Amygdala (tissue), 56 donors: ENCODE results near the gene CLCNKB.

ENCODE experiments used
- DNase-seq, 56 donors: peaks; one replicate each; lab custom pipeline; 2025; lab: John Stamatoyannopoulos, UW

The CLCNKB gene

GRCh38 chr1:16072095-16072494 is 28.5 kb downstream of the CLCNKB start:
- DNase-seq, result no peak

GRCh38 chr1:16072616-16073484 is 29.3 kb downstream of the CLCNKB start:
- DNase-seq, result peak in 3 of 56 donors; percentile 18 to 45 (median 23)

DNA sequence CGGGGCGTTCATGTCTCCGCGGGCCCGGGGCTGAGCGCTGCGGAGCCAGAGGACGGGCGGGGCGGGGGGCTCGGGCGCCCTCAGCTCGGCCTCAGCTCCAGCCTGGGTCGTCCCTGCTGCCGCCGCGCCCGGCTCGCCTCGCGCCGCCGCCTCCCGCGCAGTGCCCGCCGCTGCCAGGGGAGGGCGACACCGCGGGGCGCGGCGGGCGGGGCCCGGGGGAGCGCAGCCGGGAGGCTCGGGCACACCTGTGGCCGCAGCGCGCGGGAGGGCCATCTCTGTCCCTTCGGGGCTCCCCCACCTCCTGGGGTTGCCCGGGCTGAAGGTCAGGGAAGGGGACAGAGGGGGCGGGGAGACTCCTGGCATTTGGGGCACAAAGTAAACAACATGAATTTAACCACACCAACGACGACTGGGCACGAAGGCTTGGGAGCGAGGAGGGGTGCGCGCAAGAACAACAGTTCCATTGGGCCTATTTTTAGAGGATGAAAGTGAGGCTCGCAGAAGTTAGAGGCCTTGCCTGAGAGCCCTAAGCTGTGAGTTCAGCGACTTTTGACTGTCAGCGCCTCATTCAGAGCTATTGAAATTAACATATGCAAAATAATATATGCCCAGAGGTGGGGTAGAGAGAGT is 30.0 kb downstream of the CLCNKB start, which contains the start of gene FAM131C:
FAM131C (minus strand) TSS at position 162 of the 630 bp plus-strand sequence. CDS start 209 bp downstream, outside the sequence.
- peak in 7 of 56 donors; percentile 11 to 40 (median 25) for DNase-seq

- DNase-seq, result no peak
Observed at GRCh38 chr1:16074217-16074616, 30.6 kb downstream of the CLCNKB start.

GRCh38 chr1:16075337-16076030 is 31.9 kb downstream of the CLCNKB start:
- DNase-seq, result peak in 26 of 56 donors; percentile 10 to 73 (median 37)

DNA sequence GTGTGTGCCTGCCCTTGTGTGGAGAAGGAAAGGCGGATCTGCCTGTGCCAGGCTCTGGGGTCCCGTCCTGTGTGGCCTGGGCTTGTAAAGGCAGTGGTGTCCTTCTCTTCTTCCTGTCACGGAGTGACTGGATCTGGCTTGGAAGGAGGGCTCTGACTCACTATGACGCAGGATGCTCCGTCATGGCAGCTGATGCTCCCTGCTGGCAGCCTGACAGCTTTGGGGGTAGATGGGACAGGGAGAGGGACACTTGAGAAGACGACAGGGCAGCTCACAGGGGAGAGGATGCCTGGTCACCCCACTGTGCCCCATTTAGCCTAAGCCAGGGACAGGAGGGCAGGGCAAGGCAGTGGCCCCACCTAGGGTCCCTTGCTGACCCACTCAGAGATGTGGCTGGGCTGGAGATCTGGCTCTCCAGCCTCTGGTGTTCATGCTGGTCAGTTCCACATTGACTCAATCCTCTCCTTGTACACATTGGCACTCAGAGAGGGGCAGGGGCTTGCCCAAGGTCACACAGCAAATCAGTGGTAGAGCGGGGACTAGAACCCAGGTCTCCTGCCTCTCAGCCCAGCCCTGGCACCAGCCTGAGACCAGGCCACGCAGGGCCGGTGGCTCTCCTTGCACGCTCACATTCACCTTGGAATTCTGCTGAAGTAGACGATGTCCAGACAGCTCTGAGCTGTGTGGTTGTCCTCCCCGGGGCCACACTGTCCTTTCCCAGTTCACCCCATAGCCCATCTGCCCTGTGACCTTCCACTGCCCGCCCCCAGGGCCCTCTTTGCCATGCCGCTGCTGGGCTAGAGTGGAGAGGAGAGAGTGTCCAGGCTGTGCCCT is 32.7 kb downstream of the CLCNKB start:
- DNase-seq, result no peak

DNA sequence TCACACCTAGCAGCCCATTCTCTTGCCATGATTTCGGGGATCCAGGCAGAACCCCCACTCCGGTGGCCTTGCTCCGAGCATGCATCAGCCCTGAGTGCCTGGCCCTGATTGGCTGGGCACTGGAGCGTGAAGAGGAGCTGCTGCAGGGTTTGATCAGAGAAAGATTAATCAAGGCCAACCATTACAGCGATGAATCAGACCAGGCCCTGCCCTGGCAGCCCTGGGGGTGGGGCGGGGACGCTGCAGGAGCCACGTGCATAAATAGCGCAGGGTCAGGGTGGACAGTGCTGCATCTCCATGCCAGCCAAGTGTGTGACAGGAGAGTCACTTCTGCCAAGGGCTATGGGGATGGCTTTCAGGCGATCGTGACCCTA is 33.3 kb downstream of the CLCNKB start:
- no peak for DNase-seq

GRCh38 chr1:16077406-16078245 is 34.0 kb downstream of the CLCNKB start:
- no peak for DNase-seq

GRCh38 chr1:16078925-16079656 is 35.5 kb downstream of the CLCNKB start:
- DNase-seq, result peak in 46 of 56 donors; percentile 17 to 83 (median 52)

- DNase-seq, result no peak
Observed at GRCh38 chr1:16080422-16081150, 37.0 kb downstream of the CLCNKB start.

DNA sequence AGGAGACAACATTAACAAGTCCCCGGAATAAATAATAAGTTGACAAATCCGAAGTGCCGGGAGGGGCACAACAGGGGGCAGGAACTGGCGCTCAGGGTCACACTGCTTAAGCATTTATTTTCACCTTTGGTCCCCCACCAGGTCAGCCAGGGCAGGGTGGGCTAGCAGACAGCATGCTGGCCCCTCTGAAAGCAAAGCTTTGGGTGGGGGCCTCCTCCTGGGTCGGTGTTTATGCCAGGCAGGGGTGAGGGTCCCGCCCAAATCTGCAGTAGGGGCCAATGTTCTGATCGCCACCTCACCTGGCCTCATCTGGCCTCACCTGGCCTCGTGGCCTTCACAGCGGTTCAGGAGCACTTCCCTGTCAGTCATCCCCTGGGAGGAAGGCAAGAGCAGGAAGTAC is 38.1 kb downstream of the CLCNKB start:
- DNase-seq, result no peak

- peak in 10 of 56 donors; percentile 9 to 45 (median 18) for DNase-seq
Observed at GRCh38 chr1:16082283-16083038, 38.9 kb downstream of the CLCNKB start.

DNA sequence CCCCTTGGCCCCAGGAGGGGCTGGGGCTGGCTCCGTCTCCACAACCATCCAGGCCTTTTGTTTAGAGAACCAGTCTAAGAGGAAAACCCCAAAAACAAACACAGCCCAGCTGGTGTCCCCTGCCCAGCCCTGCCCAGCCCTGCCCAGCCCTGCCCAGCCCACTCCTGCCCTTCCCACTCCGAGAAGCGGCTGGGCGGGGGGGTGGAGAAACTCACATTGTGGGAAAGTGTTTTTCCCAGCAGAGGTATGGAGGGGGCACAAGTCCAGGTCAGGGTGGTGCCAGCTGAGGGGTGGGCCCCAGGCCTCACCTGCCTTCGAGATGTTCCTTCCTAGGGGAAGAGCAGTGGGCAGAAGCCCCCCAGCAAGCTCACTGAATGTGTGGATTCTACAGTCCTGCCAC is 39.9 kb downstream of the CLCNKB start:
- DNase-seq, result no peak

DNA sequence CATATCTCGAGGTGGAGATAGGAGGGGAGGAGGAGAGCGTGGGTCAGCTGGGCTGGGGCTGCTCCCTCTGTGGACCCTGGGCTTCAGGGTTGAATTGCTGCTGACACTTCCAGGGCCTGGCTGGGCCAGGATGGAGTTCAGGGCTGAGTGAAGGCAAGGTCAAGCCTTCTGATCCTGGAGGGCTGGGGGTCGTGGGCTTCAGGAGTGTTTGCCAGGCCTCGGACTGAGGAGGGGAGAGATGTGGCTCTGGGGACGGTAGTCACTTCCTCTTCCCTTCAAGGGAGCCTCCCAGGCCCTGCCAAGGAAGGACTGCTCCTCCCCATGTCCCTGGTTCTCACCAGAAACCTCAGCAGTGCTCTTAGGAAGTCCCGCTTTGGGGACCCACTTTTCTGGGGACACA is 41.9 kb downstream of the CLCNKB start:
- no peak for DNase-seq

GRCh38 chr1:16087733-16088132 is 44.2 kb downstream of the CLCNKB start:
- no peak for DNase-seq

DNA sequence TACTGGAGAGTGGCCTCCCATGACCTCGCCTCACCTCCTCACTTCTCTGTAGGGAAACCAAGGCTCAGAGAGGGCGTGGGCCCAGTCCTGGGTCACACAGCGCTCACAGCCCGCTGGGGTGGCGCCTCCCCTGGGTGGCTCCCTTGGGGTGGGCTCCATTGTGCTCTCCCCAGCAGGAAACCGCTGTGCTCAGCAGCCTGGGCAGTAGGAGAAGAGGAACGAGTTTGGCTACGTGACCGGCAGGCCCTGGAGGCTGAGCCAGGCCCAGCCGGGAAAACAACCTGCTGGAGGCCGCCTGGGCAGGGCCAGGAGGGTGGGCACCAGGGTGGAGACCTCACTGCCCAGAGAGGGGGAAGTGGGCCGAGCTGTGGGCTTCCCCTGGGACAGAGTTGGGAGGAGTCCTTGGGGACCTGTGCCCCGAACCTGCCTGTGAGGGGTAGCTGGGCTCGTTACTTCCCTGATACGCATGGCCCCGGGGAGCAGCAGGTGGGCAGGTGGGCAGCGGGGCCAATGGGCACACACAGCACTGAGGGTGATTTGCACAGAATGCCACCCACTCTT is 44.8 kb downstream of the CLCNKB start:
- DNase-seq, result no peak

DNA sequence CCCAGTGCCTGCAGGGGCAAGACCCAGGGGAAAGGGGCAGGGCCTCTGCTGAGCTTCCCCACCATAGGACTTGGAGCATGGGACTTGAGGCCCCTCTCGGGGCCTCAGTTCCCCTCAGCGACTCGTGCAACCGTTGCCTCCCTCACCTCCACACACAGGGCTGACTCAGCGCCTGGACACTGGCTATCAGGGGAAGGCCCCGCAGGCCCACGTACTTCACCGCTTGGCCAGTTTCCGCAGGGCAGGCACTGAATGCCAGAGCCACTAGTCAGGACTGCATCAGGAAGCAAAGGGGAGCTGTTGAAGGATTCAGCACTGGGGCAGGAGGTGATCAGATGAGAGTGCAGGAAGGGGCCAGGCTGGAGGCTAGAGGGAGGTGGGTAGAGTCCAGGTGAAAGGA is 45.4 kb downstream of the CLCNKB start:
- DNase-seq, result no peak
